HG03066 (cell line): ENCODE data around the gene DGKQ.
"Not testable (repeated sequence)": the region's sequence is repeated elsewhere in the genome, so short reads cannot be mapped to it uniquely, and the experiment has no call there.

Source experiments
- ATAC-seq: cut with Tn5 transposase; IDR thresholded peaks from one replicate; pipeline ENCODE4 v1.9.1; 2021; ENCODE audit warnings: low read depth; ENCODE audit not compliant: unreplicated experiment

Gene DGKQ

DNA sequence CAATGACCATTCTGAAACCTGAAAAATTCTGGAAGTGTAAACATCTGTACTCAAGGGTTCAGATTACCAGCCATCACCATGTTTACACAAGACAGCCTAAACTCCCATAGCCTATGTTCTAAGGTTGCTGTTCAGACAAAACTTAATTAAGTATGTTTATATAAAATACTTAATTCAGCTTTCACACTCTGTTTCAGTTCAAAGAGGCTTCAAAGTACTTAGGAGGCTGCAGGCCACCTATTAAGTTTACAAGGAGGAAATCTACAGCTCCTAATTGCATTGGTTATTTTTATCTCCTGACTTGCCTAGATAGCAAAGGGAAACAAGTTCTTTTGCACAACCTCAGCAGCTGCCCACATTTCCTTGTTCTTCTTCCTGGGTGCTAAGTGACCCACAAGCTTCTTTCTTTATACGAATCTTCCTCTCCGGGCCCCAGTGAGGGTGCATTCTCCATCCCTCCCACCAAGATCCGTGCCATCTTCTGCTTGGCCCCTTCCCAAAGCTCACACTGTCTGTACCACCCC, 43.3 kb downstream of the DGKQ start:
- ATAC-seq = no peak

- ATAC-seq = no peak
These were observed 44.1 kb downstream of the DGKQ start for GRCh38 chr4:929096-929765.

DNA sequence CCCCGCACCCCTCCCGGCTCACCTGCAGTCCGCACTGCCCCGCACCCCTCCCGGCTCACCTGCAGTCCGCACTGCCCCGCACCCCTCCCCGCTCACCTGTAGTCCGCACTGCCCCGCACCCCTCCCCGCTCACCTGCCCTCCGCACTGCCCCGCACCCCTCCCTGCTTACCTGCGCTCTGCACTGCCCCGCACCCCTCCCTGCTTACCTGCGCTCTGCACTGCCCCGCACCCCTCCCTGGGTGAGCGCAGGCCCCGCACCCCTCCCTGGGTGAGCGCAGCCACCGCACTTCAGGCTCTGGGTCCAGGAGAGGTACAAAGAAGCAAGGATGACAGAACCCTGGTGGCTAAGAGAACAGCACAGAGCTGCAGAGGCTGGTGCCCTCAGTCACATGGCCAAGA, 45.8 kb downstream of the DGKQ start:
- ATAC-seq = not testable (repeated sequence)

GRCh38 chr4:926538-926937, 46.8 kb downstream of the DGKQ start:
- no peak for ATAC-seq

GRCh38 chr4:925771-926500, 47.4 kb downstream of the DGKQ start:
- no peak for ATAC-seq

DNA sequence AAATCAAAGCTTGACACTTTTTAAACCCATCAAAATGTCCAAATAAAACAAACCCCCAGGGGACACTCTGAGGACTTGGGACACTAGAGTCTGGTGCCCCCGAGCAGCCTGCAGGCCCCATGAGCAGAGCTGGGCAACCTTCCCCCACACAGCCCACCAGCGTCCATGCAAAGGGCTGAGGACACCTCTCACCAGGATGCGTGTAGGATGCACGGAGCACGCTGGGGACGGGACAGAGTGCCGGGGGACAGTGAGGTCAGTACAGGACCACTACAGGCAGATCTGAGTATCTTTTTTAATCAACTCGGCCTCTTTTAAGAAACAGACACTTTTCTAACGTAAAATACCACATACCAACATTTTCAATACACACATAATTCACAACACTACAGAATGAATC, 48.2 kb downstream of the DGKQ start:
- no peak for ATAC-seq

DNA sequence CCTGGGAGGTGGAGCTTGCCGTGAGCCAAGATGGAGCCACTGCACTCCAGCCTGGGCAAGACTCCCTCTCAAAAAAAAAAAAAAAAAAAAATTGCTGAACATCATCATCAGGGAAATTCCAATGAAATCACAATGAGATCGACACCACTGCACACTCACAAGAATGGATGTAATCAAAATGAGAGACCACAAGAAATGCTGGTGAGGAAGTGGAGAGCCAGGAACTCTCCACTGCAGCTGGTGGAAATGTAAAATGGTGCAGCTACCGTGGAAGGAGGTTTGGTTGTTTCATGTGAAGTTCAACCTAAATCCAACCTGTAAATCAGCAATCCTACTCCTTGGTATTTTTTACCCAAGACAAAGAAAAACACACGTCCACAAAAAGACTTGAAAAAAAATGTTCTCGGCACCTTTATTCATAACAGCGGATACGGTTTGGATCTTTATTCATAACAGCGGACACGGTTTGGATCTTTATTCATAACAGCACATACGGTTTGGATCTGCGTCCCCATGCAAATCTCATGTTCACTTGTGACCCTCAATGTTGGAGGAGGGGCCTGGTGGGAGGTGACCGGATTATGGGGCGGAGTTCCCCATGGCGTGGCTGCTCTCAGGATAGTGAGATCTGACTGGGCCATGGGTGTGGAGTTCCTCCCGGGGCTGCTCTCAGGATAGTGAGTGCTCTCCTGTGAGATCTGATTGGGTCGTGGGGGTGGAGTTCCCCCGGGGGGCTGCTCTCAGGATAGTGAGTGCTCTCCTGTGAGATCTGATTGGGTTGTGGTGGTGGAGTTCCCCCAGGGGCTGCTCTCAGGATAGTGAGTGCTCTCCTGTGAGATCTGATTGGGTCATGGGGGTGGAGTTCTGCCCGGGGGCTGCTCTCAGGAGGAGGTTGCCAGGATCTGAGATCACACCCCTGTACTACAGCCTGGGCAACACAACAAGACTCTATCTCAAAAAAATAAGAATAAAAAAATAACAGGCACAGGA, 49.0 kb downstream of the DGKQ start:
- no peak for ATAC-seq

- ATAC-seq = no peak
These were observed 51.5 kb downstream of the DGKQ start for GRCh38 chr4:921830-922331.

- not testable (repeated sequence) for ATAC-seq
These were observed 54.2 kb downstream of the DGKQ start for GRCh38 chr4:919004-919680.

DNA sequence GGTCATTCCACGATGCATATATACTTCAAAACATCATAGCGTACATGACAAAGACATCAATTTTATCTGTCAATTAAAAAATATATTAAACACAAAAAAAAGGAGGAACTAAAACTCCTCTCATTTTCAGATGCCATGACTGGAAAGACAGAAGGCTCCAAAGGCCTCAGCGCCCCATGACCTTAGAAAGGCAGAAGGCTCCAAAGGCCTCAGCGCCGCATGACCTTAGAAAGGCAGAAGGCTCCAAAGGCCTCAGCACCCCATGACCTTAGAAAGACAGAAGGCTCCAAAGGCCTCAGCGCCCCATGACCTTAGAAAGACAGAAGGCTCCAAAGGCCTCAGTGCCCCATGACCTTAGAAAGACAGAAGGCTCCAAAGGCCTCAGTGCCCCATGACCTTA, 54.8 kb downstream of the DGKQ start:
- ATAC-seq = not testable (repeated sequence)

- no peak for ATAC-seq
These were observed 55.4 kb downstream of the DGKQ start for GRCh38 chr4:917992-918391.

DNA sequence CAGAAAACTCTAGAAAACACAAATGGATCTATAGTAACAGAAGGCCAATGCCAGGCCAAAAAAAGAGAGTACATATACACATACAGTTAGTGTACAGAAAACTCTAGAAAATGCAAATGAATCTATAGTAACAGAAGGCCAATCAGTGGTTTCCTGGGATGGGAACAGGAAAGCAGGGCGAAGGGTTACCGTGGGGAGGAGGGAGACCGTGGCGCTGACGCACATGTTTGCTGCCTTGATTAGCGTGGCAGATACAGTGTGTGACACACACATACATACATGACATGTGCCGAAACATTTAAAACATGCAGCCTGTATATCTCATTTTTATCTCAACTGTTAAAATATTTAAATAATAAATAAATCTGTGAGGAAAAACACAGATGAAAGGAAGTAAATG, 55.9 kb downstream of the DGKQ start:
- ATAC-seq = no peak

GRCh38 chr4:915595-915994, 57.8 kb downstream of the DGKQ start:
- ATAC-seq = no peak

- no peak for ATAC-seq
These were observed 58.3 kb downstream of the DGKQ start for GRCh38 chr4:915041-915474.

- no peak for ATAC-seq
These were observed 58.8 kb downstream of the DGKQ start for GRCh38 chr4:914531-914930.

DNA sequence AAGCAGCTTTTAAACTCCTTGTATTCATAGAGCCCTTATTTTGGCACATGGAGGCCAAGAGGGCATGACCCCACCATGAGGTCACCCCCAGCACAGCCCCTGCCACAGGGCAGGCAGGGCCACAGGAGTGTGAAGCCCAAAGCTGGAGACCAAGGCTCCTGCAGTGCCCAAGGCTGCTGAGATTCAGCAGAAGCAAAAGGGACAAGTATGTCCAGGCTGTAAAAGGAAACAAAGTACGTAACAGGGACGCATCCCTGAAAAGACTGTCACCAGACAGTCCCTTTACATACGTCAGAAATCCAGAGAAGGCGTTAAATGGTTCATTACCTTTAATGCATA, 60.1 kb downstream of the DGKQ start:
- ATAC-seq = no peak

DNA sequence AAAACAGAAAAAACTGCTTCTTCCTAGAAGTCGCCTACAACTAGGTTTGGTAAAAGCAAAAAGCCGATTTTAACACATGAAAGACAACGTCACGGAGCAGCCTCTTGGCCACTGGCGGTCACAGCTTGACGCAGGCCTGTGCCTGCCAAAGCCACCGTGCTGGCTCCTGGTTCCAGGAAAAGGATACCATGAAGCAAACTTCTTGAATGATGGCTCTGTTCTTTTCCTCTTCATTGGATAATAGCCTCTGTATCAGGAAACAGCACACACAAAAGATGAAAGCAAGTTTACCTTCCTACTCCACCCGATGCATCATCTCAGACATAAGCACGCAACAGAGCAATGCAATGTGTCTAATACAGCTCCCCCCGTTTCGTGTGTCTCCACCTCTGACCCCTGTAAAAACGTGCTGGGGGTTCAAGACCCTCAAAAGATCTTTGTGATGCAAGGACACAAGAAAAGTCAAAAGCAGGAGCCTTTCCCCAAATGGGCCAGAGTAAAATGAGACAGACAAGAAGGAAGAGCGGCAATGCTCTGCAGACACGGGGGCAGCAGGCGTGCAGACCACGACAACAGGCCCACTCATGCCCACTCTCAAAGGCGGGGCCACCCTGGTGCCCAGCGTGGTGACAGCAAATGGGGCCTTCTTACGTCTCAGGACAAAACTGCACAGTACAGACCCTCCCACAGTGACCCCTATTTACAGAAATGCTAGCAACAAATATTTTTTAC, 60.7 kb downstream of the DGKQ start:
- ATAC-seq = no peak

GRCh38 chr4:911871-912490, 61.4 kb downstream of the DGKQ start:
- ATAC-seq = no peak

- no peak for ATAC-seq
These were observed 62.1 kb downstream of the DGKQ start for GRCh38 chr4:911221-911751.
